GM23338 (cell line): Measurements from ENCODE around the gene SHMT1.

Experiments used
- CREB1 ChIP-seq: fragments of 250-450 bp; sonication (Bioruptor Pico); IDR thresholded peaks from 2 replicates; pipeline ENCODE4 v1.5.0; 2020; ENCODE audit warnings: low read depth, mild to moderate bottlenecking, moderate library complexity
- CTCF ChIP-seq, 2 experiments: fragments of 200-600 bp in 1 of 2; sonication (generic) in 1 of 2; conservative IDR thresholded peaks; 2 replicates each; pipeline versions ENCODE4 v1.5.1 to v1.6.1; 2016 to 2017; ENCODE audit warnings: antibody characterized with exemption in 2 of 2, low read depth in 2 of 2, mild to moderate bottlenecking in 2 of 2, moderate library complexity in 1 of 2
- EZH2 ChIP-seq: fragments of 200-600 bp; sonication (generic); IDR thresholded peaks from one replicate; pipeline ENCODE4 v1.8.0; 2017; ENCODE audit warnings: antibody characterized with exemption, mild to moderate bottlenecking, low read depth; ENCODE audit not compliant: unreplicated experiment
- EZH2phosphoT487 ChIP-seq: fragments of 200-600 bp; sonication (generic); IDR thresholded peaks from one replicate; pipeline ENCODE4 v1.8.1; 2018; ENCODE audit warnings: antibody characterized with exemption; ENCODE audit not compliant: unreplicated experiment
- POLR2AphosphoS5 ChIP-seq: IDR thresholded peaks from 2 replicates; pipeline ENCODE4 v1.6.1; 2016; ENCODE audit warnings: antibody characterized with exemption, low read depth
- REST ChIP-seq: IDR thresholded peaks from one replicate; pipeline ENCODE4 v1.6.1; 2018; ENCODE audit warnings: antibody characterized with exemption; ENCODE audit not compliant: unreplicated experiment

GRCh38 chr17:18320301-18320700 lies 43.0 kb downstream of the SHMT1 start:
- TF ChIP-seq REST (no peak), CTCF (conservative IDR thresholded peaks at IDR 0.05; ENCODE audit: low read depth in 2 of 2) (no peak), POLR2AphosphoS5 (no peak), CREB1 (no peak), EZH2 (no peak), EZH2phosphoT487 (no peak)
